ENCODE measurements around the gene RFTN1.
"Not testable (repeated sequence)": the region's sequence is repeated elsewhere in the genome, so short reads cannot be mapped to it uniquely, and the experiment has no call there.

RFTN1 gene

DNA sequence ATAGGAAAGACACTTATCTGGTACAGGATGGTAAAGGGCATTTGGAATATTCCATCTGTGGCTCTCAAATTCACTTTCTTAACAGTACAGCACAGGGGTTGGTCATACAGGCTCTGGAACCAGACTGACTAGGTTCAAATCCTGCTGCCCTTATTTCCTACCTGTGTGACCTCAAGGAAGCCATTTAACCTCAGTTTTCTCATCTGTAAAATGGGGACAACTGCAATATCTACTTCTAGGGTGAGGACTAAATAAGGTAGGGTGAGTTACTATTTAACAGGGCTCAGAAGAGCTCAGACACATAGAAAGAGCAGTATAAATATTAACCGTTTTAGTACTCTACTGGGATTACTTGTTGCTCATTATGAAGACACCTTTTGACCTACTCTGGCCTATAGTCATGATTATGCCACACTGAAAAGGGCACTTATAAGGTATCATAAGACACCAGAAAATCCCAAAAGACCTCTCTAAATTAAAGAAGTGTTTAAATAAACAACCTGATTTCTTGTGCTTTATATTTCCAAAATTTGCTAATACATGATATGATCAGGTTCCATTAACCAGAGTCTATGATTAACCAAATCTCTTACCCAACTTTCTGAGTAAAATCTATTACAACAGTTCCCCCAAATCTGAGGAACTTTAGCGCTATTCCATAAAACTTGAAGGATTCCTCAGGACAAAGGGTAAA, 6.5 kb downstream of the RFTN1 start:
- DNase-seq: no peak

GRCh38 chr3:16506451-16506850, 7.0 kb downstream of the RFTN1 start:
- no peak for DNase-seq

DNA sequence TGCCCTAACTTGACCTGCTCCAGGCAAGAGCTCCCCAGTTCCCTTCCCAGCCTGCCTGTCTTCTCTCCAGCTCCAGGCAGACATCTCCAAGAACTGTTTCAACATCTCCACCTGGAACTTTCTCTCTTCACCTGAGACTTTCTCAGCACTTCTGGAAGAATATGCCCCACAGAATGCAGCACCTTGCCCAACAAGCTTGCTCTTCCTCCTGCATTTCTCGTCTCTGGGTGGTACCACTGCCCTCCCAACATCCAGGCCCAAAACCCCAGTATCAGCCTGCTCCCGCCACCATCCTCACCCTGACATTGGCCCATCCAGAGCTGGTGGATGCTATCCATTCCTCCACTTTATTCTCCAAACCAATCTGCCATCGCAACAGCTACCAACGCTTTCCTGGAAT, 8.8 kb downstream of the RFTN1 start:
- DNase-seq: no peak

DNA sequence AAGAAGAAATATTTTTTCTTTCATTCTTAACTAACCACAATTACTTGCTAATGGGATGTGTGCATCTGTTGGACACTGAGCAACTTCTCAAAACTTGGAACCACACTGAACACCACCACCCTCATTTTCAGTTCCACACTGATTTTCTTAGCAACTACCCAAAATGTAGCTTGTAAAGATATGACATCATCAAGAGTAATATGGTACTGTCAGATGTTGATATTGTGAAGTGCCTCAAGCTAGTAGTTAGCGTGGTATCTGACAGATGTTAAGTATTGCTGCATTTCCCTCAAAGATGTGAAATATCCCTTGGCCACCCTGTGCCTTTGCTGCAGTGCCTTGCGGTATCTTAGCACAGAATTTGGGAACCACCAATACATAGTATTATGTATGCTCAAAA, 9.3 kb downstream of the RFTN1 start:
- DNase-seq: no peak

DNA sequence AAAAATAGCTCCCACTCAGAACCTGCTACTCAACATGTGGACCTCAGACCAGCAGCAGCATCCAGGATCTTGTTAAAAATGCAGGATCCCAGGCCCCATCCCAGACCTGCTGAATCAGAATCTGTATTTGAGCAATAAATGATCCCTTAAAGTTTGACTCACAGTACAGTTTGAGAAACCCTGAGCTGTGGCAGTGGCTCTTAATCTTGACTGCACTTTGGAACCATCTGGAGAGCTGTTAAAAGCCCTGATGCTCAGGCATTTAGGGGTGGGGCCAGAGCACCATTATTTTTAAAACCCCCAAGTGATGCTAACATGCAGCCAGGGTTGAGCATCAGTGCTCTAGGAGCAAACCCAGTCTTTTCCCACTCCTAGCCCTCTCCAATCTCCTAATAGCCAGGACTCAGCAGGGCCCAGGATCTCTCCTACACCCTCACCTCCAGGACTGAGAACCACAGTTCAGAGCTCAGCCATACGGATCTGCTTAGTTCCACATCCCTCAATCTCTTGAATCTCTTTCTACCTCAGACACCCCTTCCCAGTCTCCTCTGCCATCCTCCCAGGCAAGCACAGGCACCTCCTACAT, 10.2 kb downstream of the RFTN1 start:
- no peak for DNase-seq

- DNase-seq: no peak
Measured at GRCh38 chr3:16502347-16502908, 11.1 kb downstream of the RFTN1 start.

- DNase-seq: no peak
Measured at GRCh38 chr3:16501376-16501775, 12.1 kb downstream of the RFTN1 start.

- DNase-seq: no peak
Measured at GRCh38 chr3:16500911-16501310, 12.6 kb downstream of the RFTN1 start.

DNA sequence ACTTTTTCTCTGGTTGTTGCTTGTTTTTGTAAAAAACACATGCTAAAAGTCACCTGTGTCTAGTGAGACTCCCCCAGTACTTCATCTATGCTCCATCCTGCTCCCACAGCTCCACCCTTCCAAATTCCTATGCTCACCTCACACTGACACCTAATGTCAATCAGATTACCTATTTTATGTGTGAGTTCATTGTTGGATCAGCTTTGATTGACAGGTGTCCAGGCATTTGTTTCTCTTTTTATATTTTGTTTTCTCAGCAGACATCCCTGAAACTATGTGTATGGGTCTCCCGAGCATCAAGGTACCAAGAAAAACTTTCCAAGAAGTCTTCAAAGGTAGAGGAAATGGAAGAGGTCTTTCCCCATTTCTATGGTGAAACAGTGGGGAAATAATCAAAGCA, 13.4 kb downstream of the RFTN1 start:
- DNase-seq: no peak

DNA sequence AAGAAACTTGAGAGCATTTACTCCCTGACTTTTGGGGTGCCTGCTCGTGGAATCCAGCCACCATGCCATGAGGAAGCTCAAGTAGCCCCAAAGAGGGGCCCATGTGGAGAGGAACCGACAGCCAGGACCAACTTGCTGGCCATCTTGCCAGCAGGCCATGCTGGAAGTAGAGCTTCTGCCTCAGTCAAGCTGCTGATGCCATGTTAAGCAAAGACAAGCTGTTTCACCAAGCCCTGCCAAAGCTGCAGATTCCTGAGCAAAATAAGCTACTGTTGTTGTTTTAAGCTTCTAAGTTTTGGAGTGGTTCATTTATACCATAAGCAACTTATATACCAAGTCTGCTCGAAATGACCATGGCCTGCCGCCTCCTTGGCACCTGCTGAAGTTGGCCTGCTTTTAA, 14.1 kb downstream of the RFTN1 start:
- DNase-seq: no peak

DNA sequence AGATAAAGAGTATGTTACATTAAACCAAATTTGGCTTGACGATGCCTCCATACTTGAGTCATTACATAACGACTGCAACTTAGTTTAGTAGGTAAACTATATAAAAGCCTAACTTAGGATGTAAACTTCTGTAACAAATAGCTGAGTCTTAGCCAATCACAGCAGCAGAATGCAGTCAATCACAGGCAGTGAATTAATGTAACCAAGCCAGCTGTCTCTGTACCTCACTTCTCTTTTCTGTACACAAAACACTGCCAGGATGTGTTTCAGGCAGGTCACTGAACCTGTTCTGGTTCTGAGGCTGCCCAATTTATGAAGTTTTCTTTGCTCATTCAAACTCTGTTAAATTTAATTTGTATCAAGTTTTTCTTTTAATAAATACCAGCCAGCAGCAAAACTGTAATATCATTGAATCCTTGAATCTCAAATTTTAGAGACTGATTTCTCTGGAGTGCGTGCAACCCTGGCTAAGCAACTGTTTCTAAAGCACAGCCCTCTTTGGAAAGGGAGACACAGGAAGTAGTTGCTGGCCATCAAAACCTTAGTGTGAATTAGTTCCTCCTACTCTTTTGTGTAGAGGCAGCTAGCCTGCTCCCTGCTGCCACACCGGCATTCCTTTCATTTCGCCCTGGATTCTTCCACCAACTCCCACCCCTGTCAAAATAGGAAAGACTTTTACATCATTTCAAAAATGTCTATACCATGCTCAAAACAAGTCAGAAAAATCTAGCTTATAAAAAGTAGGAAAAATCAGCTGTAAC, 15.2 kb downstream of the RFTN1 start:
- DNase-seq: no peak

DNA sequence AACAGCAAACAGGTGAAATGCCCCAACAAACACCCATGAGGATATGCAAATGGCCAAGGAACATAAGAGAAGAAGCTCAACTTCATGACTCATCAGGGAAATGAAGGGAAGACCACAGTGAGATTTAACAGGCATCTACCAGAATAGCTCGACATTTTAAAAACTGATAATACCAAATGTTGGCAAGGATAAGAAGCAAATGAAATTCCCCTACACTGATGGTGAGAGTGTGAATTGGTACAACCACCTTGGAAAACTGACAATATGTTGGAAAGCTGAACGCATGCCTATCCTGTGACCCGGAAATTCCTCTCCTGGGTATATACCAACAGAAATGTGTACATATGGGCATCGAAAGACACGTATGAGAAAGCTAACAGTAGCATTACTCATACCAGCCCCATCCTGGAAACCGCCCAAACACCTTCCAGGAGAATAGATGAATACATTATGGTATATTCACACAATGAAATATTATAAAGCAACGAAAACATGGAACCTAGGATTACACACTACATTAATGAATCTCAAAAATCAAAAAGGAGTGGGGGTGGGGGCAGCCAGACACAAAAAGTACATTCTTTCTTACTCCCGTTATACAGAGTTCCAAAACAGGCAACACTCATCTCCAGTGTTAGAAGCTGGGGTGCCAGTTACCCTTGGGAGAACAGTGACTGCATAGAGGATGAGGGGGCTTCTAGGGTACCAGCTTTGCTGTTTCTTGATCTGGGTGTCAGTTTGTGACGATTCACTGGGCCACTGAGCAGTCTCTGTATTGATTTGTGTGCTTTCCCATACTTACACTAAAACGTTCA, 16.9 kb downstream of the RFTN1 start:
- no peak for DNase-seq

- no peak for DNase-seq
Measured at GRCh38 chr3:16496008-16496407, 17.5 kb downstream of the RFTN1 start.

GRCh38 chr3:16494814-16495431, 18.6 kb downstream of the RFTN1 start:
- DNase-seq: no peak

GRCh38 chr3:16494094-16494493, 19.4 kb downstream of the RFTN1 start:
- no peak for DNase-seq

- no peak for DNase-seq
Measured at GRCh38 chr3:16490062-16490619, 23.4 kb downstream of the RFTN1 start.

DNA sequence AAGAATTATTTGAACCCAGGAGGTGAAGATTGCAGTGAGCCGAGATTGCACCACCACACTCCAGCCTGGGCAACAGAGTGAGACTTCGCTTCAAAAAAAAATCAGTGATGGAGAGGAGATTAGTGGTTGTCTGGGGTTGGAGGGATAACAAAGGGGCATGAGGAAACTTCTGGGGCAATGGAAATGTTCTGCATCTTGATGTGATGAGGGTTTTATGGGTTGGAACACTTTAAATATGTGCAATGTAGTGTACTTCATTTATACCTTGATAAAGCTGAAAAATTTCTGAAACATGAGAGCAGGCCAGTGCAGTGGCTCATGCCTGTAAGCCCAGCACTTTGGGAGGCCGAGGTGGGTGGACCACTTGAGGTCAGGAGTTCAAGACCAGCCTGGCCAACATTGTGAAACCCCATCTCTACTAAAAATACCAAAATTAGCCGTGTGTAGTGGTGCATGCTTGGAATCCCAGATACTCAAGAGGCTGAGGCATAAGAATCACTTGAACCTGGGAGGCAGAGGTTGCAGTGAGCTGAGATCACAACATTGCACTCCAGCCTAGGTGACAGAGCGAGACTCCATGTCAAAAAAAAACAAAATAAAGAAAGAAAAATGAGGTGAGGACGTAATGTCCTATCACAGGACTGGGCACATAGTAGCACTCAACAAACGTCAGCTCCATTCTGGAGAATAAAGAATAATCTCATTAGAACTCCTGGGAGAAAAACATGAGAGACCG, 24.0 kb downstream of the RFTN1 start:
- DNase-seq: not testable (repeated sequence)

DNA sequence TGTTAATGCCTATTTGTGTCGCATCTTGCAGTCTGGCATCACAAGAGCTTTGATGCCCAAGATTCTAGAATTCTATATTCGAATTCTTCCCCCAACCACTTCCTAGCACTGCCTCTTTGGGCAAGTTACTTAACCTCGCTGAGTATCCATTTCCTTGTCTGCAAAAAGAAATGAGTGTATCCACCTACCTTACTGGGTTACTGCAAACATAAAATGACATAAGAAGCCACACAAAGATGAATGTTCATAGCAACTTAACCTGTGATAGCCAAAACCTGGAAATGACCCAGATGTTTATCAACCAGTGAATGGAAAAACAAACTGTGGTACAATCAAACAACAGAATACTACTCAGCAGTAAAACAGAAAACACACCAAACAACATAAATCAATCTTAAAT, 24.9 kb downstream of the RFTN1 start:
- no peak for DNase-seq

DNA sequence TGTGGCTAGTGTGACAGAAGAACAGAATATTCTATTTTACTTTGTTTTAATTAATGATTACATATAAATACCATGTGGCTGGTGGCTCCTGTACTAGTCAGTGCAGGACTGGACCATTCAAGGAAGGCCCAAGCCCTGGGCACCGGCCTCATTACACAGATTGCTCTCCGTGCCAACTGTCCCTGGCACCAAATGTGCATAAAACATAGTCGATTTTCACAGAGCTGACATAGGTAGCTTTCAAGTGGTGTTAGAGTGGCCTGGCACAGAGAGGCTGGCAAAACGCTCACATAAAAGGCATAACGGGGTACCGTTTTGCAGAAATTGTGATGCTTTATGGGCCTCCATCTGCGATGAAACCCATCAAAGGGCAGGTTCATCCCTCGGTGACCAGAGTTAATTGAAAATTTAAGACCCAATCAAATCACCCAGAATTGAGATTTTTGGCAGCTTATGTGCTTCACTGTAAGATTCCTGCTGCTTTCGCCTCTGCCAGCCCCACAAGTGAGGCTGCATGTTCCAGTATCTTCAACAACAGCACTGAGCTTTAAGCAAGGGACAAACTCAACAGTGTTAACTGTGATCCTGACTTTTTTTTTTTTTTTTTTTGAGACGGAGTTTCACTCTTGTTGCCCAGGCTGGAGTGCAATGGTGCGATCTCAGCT, 25.9 kb downstream of the RFTN1 start:
- no peak for DNase-seq

- DNase-seq: no peak
Measured at GRCh38 chr3:16486951-16487480, 26.5 kb downstream of the RFTN1 start.

GRCh38 chr3:16486201-16486600, 27.3 kb downstream of the RFTN1 start:
- DNase-seq: no peak

All from effector CD4-positive, alpha-beta T cell (primary cell).